Endothelial cell of coronary artery (primary cell): ENCODE data around the gene SYNE4. TPM values are rescaled to one million over a fixed set of nuclear protein-coding genes. Genes with fewer than 3 reads are reported as not detected.

Experiments
- total RNA-seq: library from RNA; depleted of rRNA; stranded (reverse); fragments of >200 nt; gene quantifications from 2 replicates; pipeline ENCODE4 v1.2.3, GENCODE V29; 2014

SYNE4 gene
- total RNA-seq: not detected in 2 replicates

GRCh38 chr19:36008336-36008978 lies at the start of gene SYNE4:
TSS of gene SYNE4 (minus strand) at chr19:36008813. CDS start at chr19:36008681, 132 bp downstream.

GRCh38 chr19:36054733-36055686 lies 46.4 kb upstream of the SYNE4 start, which contains the start of gene WDR62:
TSS of gene WDR62 (plus strand) at chr19:36054897. CDS start at chr19:36054972, 75 bp downstream.

GRCh38 chr19:36054119-36054732 lies 45.6 kb upstream of the SYNE4 start, which contains the start of gene THAP8:
TSS of gene THAP8 (minus strand) at chr19:36054285. CDS start at chr19:36054217, 68 bp downstream.

GRCh38 chr19:36032251-36033104 lies 23.9 kb upstream of the SYNE4 start, which contains the start of gene CLIP3:
TSS of gene CLIP3 (minus strand) at chr19:36032873. CDS start at chr19:36032357, 516 bp downstream.

GRCh38 chr19:36014012-36014924 lies 5.7 kb upstream of the SYNE4 start, which contains the start of gene ALKBH6:
TSS of gene ALKBH6 (minus strand) at chr19:36014213. CDS start at chr19:36013397, 816 bp downstream.

GRCh38 chr19:35995048-35995993 lies 13.3 kb downstream of the SYNE4 start, which contains the start of gene SDHAF1:
TSS of gene SDHAF1 (plus strand) at chr19:35995188. CDS start at chr19:35995275, 87 bp downstream.

Other genes starting within 250 kb of the SYNE4 start
- 1.3 and 1.4 TPM in 2 replicates for gene ARHGAP33, start 233.2 kb downstream of the SYNE4 start, total RNA-seq
- not detected in 2 replicates for gene PRODH2, start 196.0 kb downstream of the SYNE4 start, total RNA-seq
- gene NPHS1, start 156.3 kb downstream of the SYNE4 start, total RNA-seq: not detected in 2 replicates
- gene KIRREL2, start 151.9 kb downstream of the SYNE4 start, total RNA-seq: under 0.01 TPM in 1 of 2 replicates, not detected in the other
- gene APLP1, start 140.2 kb downstream of the SYNE4 start, total RNA-seq: 3.4 TPM in 2 replicates
- 2.8 and 3.2 TPM in 2 replicates for gene NFKBID, start 108.3 kb downstream of the SYNE4 start, total RNA-seq
- 0.47 TPM in 1 of 2 replicates, not detected in the other for gene HCST, start 106.3 kb downstream of the SYNE4 start, total RNA-seq
- gene TYROBP, start 100.5 kb downstream of the SYNE4 start, total RNA-seq: not detected in 2 replicates
- gene LRFN3, start 72.4 kb downstream of the SYNE4 start, total RNA-seq: 1.5 and 2.8 TPM in 2 replicates
- gene SDHAF1, start 13.6 kb downstream of the SYNE4 start, total RNA-seq: 8.3 and 9.0 TPM in 2 replicates
- 8.4 and 8.9 TPM in 2 replicates for gene ALKBH6, start 5.4 kb upstream of the SYNE4 start, total RNA-seq
- 4.7 and 5.9 TPM in 2 replicates for gene CLIP3, start 24.1 kb upstream of the SYNE4 start, total RNA-seq
- 0.72 and 1.1 TPM in 2 replicates for gene THAP8, start 45.5 kb upstream of the SYNE4 start, total RNA-seq
- 2.4 and 3.9 TPM in 2 replicates for gene WDR62, start 46.1 kb upstream of the SYNE4 start, total RNA-seq
- gene OVOL3, start 102.3 kb upstream of the SYNE4 start, total RNA-seq: not detected in 2 replicates
- 97.7 and 150 TPM in 2 replicates for gene POLR2I, start 106.1 kb upstream of the SYNE4 start, total RNA-seq
- 184 and 230 TPM in 2 replicates for gene TBCB, start 106.7 kb upstream of the SYNE4 start, total RNA-seq
- 396 and 403 TPM in 2 replicates for gene CAPNS1, start 131.3 kb upstream of the SYNE4 start, total RNA-seq
- 4.4 and 15.4 TPM in 2 replicates for gene COX7A1, start 143.6 kb upstream of the SYNE4 start, total RNA-seq
- gene ZNF565, start 205.9 kb upstream of the SYNE4 start, total RNA-seq: 4.2 and 6.6 TPM in 2 replicates
- 108 and 117 TPM in 2 replicates for gene ZNF146, start 206.3 kb upstream of the SYNE4 start, total RNA-seq